Smooth muscle cell (in vitro differentiated cells): ENCODE data around the gene CCBE1. TPM values are rescaled to one million over a fixed set of nuclear protein-coding genes. Genes with fewer than 3 reads are reported as not detected.

Source experiments
- DNase-seq: peaks from one replicate; lab custom pipeline; 2025; ENCODE audit not compliant: unreplicated experiment; lab: John Stamatoyannopoulos, UW
- H2AFZ ChIP-seq: fragments of 200-600 bp; sonication (generic); 2 replicates; pipeline ENCODE4 v1.6.0; 2016; ENCODE audit warnings: antibody characterized with exemption, low read depth, mild to moderate bottlenecking
- H3F3A ChIP-seq: fragments of 200-600 bp; sonication (generic); 2 replicates; pipeline ENCODE4 v1.6.0; 2017; ENCODE audit warnings: antibody characterized with exemption, low read depth
- H3K27ac ChIP-seq: fragments of 200-600 bp; sonication (generic); 2 replicates; pipeline ENCODE4 v1.5.1; 2016; ENCODE audit warnings: low read depth, mild to moderate bottlenecking
- H3K27me3 ChIP-seq: fragments of 200-600 bp; sonication (generic); 2 replicates; pipeline ENCODE4 v1.6.1; 2016; ENCODE audit warnings: low read depth, mild to moderate bottlenecking
- H3K36me3 ChIP-seq: fragments of 200-600 bp; sonication (generic); 2 replicates; pipeline ENCODE4 v1.5.1; 2016; ENCODE audit warnings: low read depth
- H3K4me1 ChIP-seq: fragments of 200-600 bp; sonication (generic); 2 replicates; pipeline ENCODE4 v1.5.1; 2016; ENCODE audit warnings: low read depth
- H3K4me2 ChIP-seq: fragments of 200-600 bp; sonication (generic); 2 replicates; pipeline ENCODE4 v1.6.0; 2016; ENCODE audit warnings: mild to moderate bottlenecking
- H3K4me3 ChIP-seq: fragments of 200-600 bp; sonication (generic); 2 replicates; pipeline ENCODE4 v1.5.1; 2016; ENCODE audit warnings: mild to moderate bottlenecking
- H3K79me2 ChIP-seq: fragments of 200-600 bp; sonication (generic); 2 replicates; pipeline ENCODE4 v1.6.0; 2016; ENCODE audit warnings: low read depth, mild to moderate bottlenecking
- H3K9ac ChIP-seq: fragments of 200-600 bp; sonication (generic); 2 replicates; pipeline ENCODE4 v1.6.0; 2016; ENCODE audit warnings: low read depth
- H3K9me3 ChIP-seq: fragments of 200-600 bp; sonication (generic); replicated peaks from 2 replicates; pipeline ENCODE4 v1.5.1; 2016; ENCODE audit warnings: low read depth
- H4K20me1 ChIP-seq: fragments of 200-600 bp; sonication (generic); 2 replicates; pipeline ENCODE4 v1.6.0; 2016; ENCODE audit warnings: low read depth
- WGBS: methylation state at CpG from one replicate; pipeline ENCODE4 v1.1.7; 2016; ENCODE audit warnings: low lambda C conversion rate; 5-methylcytosine and 5-hydroxymethylcytosine counted together
- polyA plus RNA-seq: library from polyadenylated mRNA; unstranded; fragments of >200 nt; fragmentation: Nextera tagmentation; extraction: Ambion mirVana; gene quantifications from 2 replicates; pipeline ENCODE4 v1.2.1, GENCODE V29; 2016
- total RNA-seq: library from RNA; depleted of rRNA; stranded (reverse); fragments of >200 nt; gene quantifications from 2 replicates; pipeline ENCODE4 v1.2.3, GENCODE V29; 2014
- TF ChIP-seq, protein P1 (sequence below): fragments of 200-600 bp; sonication (generic); IDR thresholded peaks from 2 replicates; pipeline ENCODE4 v1.5.1; 2017; ENCODE audit warnings: borderline replicate concordance, mild to moderate bottlenecking, antibody characterized with exemption; ENCODE audit not compliant: insufficient read depth, poor library complexity, severe bottlenecking

The CCBE1 gene
- total and polyA plus RNA-seq, 2 experiments from 2014 or later: 3.1 TPM; not detected in 1

DNA sequence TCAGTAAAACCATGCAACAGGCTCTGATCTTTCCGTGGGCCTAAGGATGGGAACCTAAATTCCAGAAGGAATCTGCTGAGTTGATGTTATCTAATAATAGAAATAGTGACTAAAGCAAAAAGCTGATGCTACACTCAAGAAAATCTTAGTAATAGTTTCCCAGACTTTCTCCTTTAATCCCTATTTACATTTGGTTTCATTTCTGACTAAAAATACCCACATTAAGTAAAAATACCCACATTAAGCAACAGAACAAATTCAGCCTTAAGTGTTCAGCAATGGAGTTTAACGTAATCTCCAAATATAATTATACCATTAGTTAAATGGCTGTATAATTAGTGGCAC, 50.3 kb downstream of the CCBE1 start:
- no peak overlapping the region for H3K27ac ChIP-seq
- H3K4me1 ChIP-seq: peaks cover 4% of the 10 kb centered on the region
- no peak overlapping the region for H2AFZ ChIP-seq
- no peak for DNase-seq
- 25% methylated on average over 2 of the region's 2 CpGs for WGBS
- H3K9ac ChIP-seq: no peak overlapping the region
- no peaks in the 10 kb centered on the region for H3K79me2 ChIP-seq
- H3F3A ChIP-seq: no peaks in the 10 kb centered on the region
- H3K4me3 ChIP-seq: no peak overlapping the region
- no peaks in the 10 kb centered on the region for H3K9me3 ChIP-seq
- H3K27me3 ChIP-seq: peaks cover 30% of the 10 kb centered on the region
- H3K4me2 ChIP-seq: peak overlapping the region; percentile 10
- H4K20me1 ChIP-seq: no peaks in the 10 kb centered on the region
- TF ChIP-seq, protein P1, sequence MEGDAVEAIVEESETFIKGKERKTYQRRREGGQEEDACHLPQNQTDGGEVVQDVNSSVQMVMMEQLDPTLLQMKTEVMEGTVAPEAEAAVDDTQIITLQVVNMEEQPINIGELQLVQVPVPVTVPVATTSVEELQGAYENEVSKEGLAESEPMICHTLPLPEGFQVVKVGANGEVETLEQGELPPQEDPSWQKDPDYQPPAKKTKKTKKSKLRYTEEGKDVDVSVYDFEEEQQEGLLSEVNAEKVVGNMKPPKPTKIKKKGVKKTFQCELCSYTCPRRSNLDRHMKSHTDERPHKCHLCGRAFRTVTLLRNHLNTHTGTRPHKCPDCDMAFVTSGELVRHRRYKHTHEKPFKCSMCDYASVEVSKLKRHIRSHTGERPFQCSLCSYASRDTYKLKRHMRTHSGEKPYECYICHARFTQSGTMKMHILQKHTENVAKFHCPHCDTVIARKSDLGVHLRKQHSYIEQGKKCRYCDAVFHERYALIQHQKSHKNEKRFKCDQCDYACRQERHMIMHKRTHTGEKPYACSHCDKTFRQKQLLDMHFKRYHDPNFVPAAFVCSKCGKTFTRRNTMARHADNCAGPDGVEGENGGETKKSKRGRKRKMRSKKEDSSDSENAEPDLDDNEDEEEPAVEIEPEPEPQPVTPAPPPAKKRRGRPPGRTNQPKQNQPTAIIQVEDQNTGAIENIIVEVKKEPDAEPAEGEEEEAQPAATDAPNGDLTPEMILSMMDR: no peak
- H3K36me3 ChIP-seq: no peaks in the 10 kb centered on the region

DNA sequence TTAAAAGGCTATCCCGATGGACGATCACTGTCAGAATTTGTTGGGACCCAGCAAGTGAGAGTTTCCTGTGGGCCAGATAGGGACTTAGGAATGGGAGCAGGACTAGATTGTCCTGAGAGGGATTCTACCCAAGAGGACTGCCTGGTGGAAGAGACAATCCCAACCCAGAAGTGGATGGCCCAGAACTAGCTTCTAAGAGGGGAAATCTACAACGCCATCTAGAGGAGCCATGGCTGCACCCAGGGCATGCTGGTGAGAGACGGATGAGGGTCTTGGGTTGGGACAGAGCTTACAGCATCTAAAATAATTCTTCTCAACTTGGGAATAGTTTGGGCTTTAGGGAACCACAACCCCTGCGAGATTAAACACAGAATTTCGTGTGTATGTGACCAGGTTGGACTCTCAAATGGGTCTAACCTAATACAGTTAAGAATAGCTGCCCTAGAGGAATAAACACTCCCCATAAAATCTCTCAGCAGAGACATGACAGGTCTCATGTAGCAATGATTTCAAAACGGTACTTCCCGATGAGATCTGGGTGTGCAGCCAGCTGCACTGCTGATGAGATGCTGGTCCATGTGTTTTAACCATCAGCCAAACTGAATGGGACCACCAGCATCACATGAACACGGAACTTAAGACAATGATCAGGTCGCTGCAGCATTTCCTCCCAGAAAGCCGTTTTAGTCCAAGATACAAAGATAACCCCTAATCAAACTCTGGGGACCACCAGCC, 50.8 kb downstream of the CCBE1 start:
- Histone ChIP-seq H3K9me3 (no peaks in the 10 kb centered on the region), H3K9ac (no peak overlapping the region), H3K27me3 (peaks cover 30% of the 10 kb centered on the region), H3K4me3 (no peak overlapping the region), H3K36me3 (no peaks in the 10 kb centered on the region), H3K79me2 (no peaks in the 10 kb centered on the region), H3F3A (no peaks in the 10 kb centered on the region), H4K20me1 (no peaks in the 10 kb centered on the region), H3K4me1 (peaks cover 4% of the 10 kb centered on the region), H2AFZ (no peak overlapping the region), H3K27ac (no peak overlapping the region), H3K4me2 (peak overlapping the region; percentile 10)
- WGBS: 79% methylated on average over 11 of the region's 11 CpGs
- no peak for DNase-seq
- TF ChIP-seq, protein P1: no peak

DNA sequence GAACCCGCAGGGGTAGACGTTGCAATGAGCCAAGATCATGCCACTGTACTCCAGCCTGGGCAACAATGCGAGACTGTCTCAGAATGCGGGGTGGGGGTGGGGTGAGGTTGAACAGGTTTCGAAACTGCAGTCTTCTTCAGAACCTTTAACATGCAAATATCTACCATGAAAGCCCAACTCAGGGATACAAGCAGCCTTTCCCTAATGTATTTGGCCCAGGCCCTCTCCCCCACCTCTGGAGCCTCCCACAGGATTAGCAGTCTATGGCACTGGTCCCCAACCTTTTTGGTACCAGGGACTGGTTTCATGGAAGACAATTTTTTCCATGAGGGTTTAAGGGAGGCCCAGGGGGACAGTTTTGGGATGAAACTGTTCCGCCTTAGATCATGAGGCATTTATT, 53.5 kb downstream of the CCBE1 start:
- WGBS: 97% methylated on average over 6 of the region's 6 CpGs
- Histone ChIP-seq H3K4me3 (no peak overlapping the region), H3K4me2 (no peak overlapping the region), H3K4me1 (no peaks in the 10 kb centered on the region), H2AFZ (no peak overlapping the region), H3K9ac (no peak overlapping the region), H3K9me3 (no peaks in the 10 kb centered on the region), H3K79me2 (no peaks in the 10 kb centered on the region), H3F3A (no peaks in the 10 kb centered on the region), H3K27ac (no peak overlapping the region), H3K36me3 (no peaks in the 10 kb centered on the region), H3K27me3 (peaks cover 44% of the 10 kb centered on the region), H4K20me1 (no peaks in the 10 kb centered on the region)
- DNase-seq: no peak
- TF ChIP-seq, protein P1: no peak

DNA sequence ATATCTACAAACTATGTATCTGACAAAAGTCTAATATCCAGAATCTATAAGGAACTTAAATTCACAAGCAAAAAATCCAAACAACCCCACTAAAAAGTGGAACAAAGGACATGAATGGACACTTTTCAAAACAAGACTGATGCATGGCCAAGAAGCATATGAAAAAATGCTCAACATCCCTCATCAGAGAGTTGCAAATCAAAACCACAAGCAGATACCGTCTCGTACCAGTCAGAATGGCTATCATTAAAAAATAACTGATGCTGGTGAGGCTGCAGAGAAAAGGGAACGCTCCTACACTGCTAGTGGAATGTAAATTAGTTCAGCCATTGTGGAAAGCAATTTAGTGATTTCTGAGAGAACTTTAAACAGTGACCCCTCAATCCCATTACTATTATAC, 56.5 kb downstream of the CCBE1 start:
- TF ChIP-seq, protein P1: no peak
- Histone ChIP-seq H3F3A (no peaks in the 10 kb centered on the region), H3K27me3 (peaks cover 46% of the 10 kb centered on the region), H3K4me1 (no peaks in the 10 kb centered on the region), H3K4me2 (no peak overlapping the region), H3K4me3 (no peak overlapping the region), H3K27ac (no peak overlapping the region), H3K36me3 (no peaks in the 10 kb centered on the region), H4K20me1 (no peaks in the 10 kb centered on the region), H3K9me3 (no peaks in the 10 kb centered on the region), H3K79me2 (no peaks in the 10 kb centered on the region), H2AFZ (no peak overlapping the region), H3K9ac (no peak overlapping the region)
- DNase-seq: no peak
- WGBS: 71% methylated on average over 3 of the region's 3 CpGs
